RWPE2 (cell line): ENCODE data around the gene MROH8.

Experiments used
- ATAC-seq: fragments of 200-7000 bp; cut with Tn5 transposase; 3 replicates; pipeline ENCODE4 v1.9.1; 2021; ENCODE audit warnings: low read depth
- DNase-seq: peaks from one replicate; pipeline ENCODE4 v3.0.0-alpha.2; 2020; ENCODE audit warnings: low spot score
- H3K27ac ChIP-seq: fragments of 450-650 bp; 2 replicates; pipeline ENCODE4 v1.5.1; 2017; ENCODE audit warnings: mild to moderate bottlenecking; ENCODE audit not compliant: poor library complexity, severe bottlenecking
- H3K27me3 ChIP-seq: fragments of 250-450 bp; sonication (Bioruptor Pico); 2 replicates; pipeline ENCODE4 v1.5.1; 2021; ENCODE audit warnings: mild to moderate bottlenecking, moderate library complexity; ENCODE audit not compliant: insufficient read depth, poor library complexity, severe bottlenecking
- H3K36me3 ChIP-seq: fragments of 250-450 bp; sonication (Bioruptor Pico); 2 replicates; pipeline ENCODE4 v1.5.1; 2020; ENCODE audit warnings: low read depth, mild to moderate bottlenecking, moderate library complexity
- H3K4me1 ChIP-seq: fragments of 250-450 bp; sonication (Bioruptor Pico); 2 replicates; pipeline ENCODE4 v1.5.1; 2021; ENCODE audit warnings: mild to moderate bottlenecking, moderate library complexity; ENCODE audit not compliant: insufficient read depth, poor library complexity, severe bottlenecking
- H3K4me3 ChIP-seq: fragments of 250-450 bp; sonication (Bioruptor Pico); 2 replicates; pipeline ENCODE4 v1.5.1; 2021; ENCODE audit warnings: mild to moderate bottlenecking, moderate library complexity; ENCODE audit not compliant: severe bottlenecking
- H3K9me3 ChIP-seq: fragments of 250-450 bp; sonication (Bioruptor Pico); 2 replicates; pipeline ENCODE4 v1.5.1; 2021; ENCODE audit warnings: mild to moderate bottlenecking, moderate library complexity; ENCODE audit not compliant: severe bottlenecking
- CTCF ChIP-seq: fragments of 450-650 bp; IDR thresholded peaks from one replicate; pipeline ENCODE4 v1.5.1; 2017; ENCODE audit warnings: mild to moderate bottlenecking, moderate library complexity; ENCODE audit not compliant: poor library complexity, severe bottlenecking

Gene MROH8

GRCh38 chr20:37123441-37123840 lies 55.9 kb downstream of the MROH8 start:
- Histone ChIP-seq H3K27me3 (no peaks in the 10 kb centered on the region), H3K36me3 (no peaks in the 10 kb centered on the region), H3K4me1 (no peaks in the 10 kb centered on the region), H3K9me3 (no peaks in the 10 kb centered on the region), H3K27ac (no peak overlapping the region), H3K4me3 (no peak overlapping the region)
- DNase-seq (no peak), ATAC-seq (no peak; the same call in 2 of the 3 replicates)
- TF ChIP-seq CTCF = no peak

- ATAC-seq (no peak), DNase-seq (no peak)
- no peak for TF ChIP-seq CTCF
- Histone ChIP-seq H3K27me3 (no peaks in the 10 kb centered on the region), H3K27ac (no peak overlapping the region), H3K9me3 (no peaks in the 10 kb centered on the region), H3K36me3 (no peaks in the 10 kb centered on the region), H3K4me3 (no peak overlapping the region), H3K4me1 (no peaks in the 10 kb centered on the region)
Measured at GRCh38 chr20:37120497-37120896, 58.9 kb downstream of the MROH8 start.

GRCh38 chr20:37119356-37120036 lies 59.9 kb downstream of the MROH8 start:
- DNase-seq (no peak), ATAC-seq (no peak)
- Histone ChIP-seq H3K27me3 (no peaks in the 10 kb centered on the region), H3K36me3 (no peaks in the 10 kb centered on the region), H3K9me3 (no peaks in the 10 kb centered on the region), H3K4me3 (no peak overlapping the region), H3K4me1 (no peaks in the 10 kb centered on the region), H3K27ac (no peak overlapping the region)
- no peak for TF ChIP-seq CTCF

GRCh38 chr20:37114012-37114411 lies 65.3 kb downstream of the MROH8 start:
- H3K27ac ChIP-seq = no peak overlapping the region
- ATAC-seq = no peak
- no peak for TF ChIP-seq CTCF
- no peaks in the 10 kb centered on the region for H3K27me3 ChIP-seq
- no peak overlapping the region for H3K4me3 ChIP-seq
- no peaks in the 10 kb centered on the region for H3K4me1 ChIP-seq
- no peaks in the 10 kb centered on the region for H3K9me3 ChIP-seq
- DNase-seq = no peak
- H3K36me3 ChIP-seq = no peaks in the 10 kb centered on the region

- no peak for DNase-seq
- ATAC-seq = no peak
- Histone ChIP-seq H3K9me3 (no peaks in the 10 kb centered on the region), H3K27me3 (no peaks in the 10 kb centered on the region), H3K27ac (no peak overlapping the region), H3K4me1 (no peaks in the 10 kb centered on the region), H3K36me3 (no peaks in the 10 kb centered on the region), H3K4me3 (no peak overlapping the region)
- no peak for TF ChIP-seq CTCF
Measured at GRCh38 chr20:37111926-37112455, 67.4 kb downstream of the MROH8 start.
